HG03025 (cell line): ENCODE data around the gene GRAMD1C.
"Not testable (repeated sequence)": the region's sequence is repeated elsewhere in the genome, so short reads cannot be mapped to it uniquely, and the experiment has no call there.

Experiments used
- ATAC-seq: cut with Tn5 transposase; IDR thresholded peaks from one replicate; pipeline ENCODE4 v1.9.1; 2021; ENCODE audit warnings: mild to moderate bottlenecking, moderate library complexity; ENCODE audit not compliant: unreplicated experiment, low FRiP score

GRAMD1C gene

GRCh38 chr3:113849841-113850240, 11.3 kb downstream of the GRAMD1C start:
- ATAC-seq, result not testable (repeated sequence)

DNA sequence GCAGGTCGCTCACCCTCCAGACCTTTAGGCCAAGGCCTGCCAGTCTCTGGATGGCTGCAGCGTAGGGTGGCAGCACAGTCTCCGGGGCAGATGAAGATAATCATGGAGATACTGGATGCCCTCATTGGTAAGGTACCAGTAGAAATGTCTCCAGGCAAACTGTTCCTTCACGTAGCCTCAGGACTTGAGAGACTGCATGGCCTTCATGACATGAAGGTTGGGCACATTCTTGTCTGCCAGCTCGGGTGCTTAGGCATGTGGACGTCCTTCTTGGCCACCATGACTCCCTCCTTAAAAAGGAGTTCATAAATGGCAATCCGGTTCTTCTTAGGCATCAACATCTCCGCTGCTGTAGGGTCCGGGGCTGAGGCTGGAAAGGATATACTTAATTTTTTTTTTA, 11.8 kb downstream of the GRAMD1C start:
- ATAC-seq, result not testable (repeated sequence)

- no peak for ATAC-seq
Observed at GRCh38 chr3:113852506-113852905, 13.9 kb downstream of the GRAMD1C start.

DNA sequence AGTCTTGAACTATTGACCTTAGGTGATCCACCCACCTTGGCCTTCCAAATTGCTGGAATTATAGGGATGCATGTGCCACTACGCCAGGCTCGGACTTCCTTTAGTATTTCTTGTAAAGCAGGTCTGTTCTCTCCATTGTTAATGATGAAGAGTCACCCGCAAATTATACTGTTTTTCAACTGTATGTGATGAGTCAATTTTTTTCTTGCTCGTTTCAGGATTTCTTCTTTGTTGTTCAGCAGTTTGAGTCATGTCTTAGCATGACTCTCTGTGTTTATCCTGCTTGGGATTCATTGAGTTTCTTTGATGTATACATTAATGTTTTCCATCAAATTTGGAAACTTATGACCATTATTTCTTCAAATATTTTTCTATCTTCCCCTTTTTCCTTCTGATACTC, 28.9 kb downstream of the GRAMD1C start:
- ATAC-seq, result no peak

- ATAC-seq, result no peak
Observed at GRCh38 chr3:113873293-113873692, 34.7 kb downstream of the GRAMD1C start.

GRCh38 chr3:113873814-113874526, 35.4 kb downstream of the GRAMD1C start:
- no peak for ATAC-seq

- ATAC-seq, result no peak
Observed at GRCh38 chr3:113878403-113878802, 39.8 kb downstream of the GRAMD1C start.

- no peak for ATAC-seq
Observed at GRCh38 chr3:113885050-113885449, 46.5 kb downstream of the GRAMD1C start.

DNA sequence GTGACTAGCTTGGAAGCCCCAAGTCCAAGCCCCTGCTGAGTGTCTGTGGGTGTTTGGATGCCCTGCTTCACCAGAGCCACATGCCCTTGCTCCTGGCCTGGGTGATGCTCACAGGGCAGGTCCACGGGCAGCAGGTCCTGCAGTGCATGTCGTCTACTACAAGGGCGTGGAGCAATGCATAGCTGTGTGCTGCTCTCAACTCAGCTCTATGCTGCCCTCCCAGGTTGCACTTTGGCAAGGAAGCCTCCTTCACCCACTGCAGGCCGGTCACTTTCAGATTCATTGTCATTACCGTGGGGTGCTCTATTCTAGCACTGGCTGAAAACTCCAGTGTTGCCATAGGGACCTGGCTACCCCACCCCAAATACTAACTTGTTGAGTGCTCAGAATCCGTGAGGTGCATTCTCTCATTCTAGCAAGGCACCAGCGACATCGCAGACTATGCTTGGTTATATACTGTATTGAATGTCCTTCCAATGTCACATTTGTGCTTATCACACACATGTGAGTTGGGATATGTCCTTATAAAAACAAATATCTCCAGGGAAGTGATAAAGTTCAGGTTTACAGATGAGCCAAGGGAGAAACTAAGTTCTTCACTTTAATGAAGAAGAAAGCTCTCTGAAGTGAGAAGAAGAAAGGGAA, 51.8 kb downstream of the GRAMD1C start:
- no peak for ATAC-seq

DNA sequence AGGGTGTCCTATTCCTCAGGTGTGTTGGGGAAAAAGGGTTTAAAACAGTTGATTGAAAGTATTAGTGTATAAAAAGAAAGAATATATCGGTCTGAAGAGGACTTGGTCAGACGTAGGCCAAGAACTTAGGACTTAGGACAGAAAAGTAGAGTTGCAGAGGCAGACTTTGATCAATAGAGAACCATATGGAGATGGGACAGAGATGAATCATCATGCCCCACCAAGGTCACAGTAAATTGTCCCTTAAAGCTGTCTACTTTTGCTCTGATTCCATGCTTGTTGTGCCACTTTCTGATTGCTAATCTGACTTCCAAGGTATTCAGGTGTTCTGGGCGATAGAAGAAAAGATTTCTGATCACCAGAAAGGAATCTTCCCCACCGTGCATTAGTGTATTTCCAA, 56.3 kb downstream of the GRAMD1C start:
- no peak for ATAC-seq

DNA sequence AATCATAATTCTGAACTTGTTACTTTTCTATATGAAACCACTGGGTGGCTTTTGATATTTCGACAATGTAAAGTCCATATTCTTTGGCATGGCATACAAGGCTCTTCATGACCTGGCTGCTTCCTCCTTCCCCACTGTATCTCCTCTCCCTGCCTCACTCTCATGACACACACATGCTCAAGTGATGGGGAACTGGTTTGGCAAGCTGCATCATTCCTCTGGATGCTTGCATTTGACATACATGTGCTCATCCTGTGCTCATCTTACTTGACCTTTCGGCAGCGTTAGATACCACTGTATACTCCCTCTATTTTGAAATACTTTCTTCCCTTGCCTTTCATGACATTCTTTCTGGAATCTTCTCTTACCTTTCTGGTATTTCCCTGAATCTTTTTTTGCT, 57.4 kb downstream of the GRAMD1C start:
- no peak for ATAC-seq

DNA sequence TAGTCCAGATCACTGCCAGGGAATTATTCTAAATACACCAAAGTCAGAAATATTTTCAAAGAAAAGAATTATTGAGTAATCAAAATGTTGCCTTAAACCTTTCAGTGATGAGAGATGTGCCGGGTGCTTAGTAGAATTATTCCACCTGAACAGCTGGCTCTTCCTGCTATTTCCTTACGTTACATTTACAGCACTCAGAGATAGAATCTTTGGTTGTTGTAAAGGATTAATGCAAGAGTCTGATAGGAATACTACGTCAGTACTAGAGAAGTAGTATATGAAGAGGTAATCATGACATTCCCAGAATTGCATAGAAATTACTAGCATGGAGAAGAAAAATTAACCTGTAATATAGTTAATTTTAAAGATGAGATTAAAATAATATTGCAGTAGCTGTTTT, 58.3 kb downstream of the GRAMD1C start:
- ATAC-seq, result no peak

DNA sequence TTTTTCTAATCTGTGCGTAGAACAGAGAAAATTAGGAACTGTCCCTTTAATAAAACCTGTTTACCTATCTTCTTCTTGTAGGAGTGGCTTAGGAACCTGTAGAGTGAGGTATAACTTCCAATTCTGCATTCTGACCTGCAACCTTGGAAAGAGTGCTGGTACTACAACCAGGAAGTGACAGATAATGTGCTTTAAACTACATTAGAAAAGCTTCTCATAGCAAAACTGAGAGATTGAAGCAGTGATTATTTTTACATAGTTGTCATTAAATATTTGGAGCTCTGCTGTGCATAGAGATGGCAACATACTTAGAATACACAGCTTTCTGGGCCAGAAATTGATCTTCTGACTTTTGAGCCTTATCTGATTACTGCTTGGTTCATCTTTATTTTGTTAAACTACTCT, 58.8 kb downstream of the GRAMD1C start:
- no peak for ATAC-seq

DNA sequence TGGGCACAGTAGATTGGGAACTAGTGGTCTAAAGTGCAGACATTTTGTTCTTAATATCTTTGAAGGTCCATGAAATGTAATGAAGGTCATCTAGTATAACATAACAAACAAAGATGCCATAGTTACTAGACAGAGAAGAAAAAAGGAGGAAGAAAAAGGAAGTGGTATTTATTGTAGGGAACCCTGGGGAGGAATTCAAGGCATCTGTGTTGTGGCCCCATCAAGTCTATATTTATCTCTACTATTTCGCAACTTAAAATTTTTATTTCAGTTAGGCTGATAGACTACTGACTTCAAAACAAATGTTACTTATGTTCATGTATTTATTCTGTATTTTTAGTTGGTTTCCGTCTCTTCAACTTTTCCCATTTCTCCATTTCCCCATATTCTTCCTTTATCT, 60.3 kb downstream of the GRAMD1C start:
- ATAC-seq, result no peak

GRCh38 chr3:113906568-113907140, 68.1 kb downstream of the GRAMD1C start:
- no peak for ATAC-seq

- ATAC-seq, result no peak
Observed at GRCh38 chr3:113908133-113908532, 69.5 kb downstream of the GRAMD1C start.

DNA sequence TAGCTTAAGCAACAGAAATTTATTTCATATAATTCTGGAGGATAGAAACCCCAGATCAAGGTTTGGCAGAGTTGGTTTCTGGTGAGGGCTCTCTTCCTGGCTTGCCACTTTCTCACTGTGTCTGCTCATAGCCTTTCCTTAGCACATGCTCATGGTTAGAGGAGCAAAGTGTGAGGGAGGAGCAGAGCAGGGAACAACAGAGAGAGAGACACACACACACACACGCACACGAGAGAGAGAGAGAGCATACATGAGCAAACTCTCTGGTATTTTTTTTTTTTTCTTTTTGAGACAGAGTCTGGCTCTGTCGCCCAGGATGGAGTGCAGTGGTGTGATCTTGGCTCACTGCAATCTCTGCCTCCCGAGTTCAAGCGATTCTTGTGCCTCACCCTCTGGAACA, 72.4 kb downstream of the GRAMD1C start:
- no peak for ATAC-seq

GRCh38 chr3:113912552-113913236, 74.1 kb downstream of the GRAMD1C start:
- ATAC-seq, result peak; percentile 63

GRCh38 chr3:113914646-113915045, 76.1 kb downstream of the GRAMD1C start:
- ATAC-seq, result no peak

DNA sequence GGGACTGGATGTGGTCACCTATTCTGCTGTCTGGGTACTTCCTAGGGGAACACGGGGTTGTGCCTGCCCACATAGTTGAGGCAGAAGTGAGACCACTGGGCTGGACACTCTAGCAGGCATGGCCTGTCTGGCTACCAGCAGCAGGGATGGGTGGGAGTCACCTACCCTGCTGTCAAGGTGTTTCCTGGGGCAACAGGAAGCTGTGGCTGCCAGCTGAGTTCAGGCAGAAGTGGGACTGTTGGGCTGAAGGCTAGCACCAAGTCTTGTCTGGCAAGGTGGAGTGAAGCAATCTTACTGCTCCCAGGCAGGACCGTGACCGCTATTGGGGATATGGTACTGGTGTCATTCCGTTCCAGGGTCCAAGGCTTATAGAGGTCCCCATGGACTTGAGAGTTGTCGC, 89.0 kb downstream of the GRAMD1C start:
- no peak for ATAC-seq

DNA sequence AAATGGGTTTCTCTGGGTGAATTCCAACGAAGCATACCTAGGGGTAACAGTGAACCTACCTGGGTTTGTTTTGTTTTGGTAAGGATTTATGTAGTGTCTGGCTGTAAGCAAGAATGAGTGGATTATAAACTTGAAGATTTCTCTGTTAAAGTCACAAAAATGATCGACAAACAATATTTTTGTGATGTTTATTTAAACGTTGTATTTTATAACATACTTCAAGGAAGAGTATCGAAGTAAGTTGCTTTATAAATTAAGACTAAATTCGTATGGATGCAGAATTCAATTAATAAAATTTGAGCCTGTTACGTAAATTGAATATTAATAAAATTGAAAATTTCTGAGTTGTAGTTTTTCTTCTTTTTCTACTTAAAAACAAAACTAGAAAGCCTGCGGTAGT, 108.2 kb downstream of the GRAMD1C start:
- no peak for ATAC-seq
